GM18498 (cell line): ENCODE results near the gene NF1.
"Not testable (repeated sequence)": the region's sequence is repeated elsewhere in the genome, so short reads cannot be mapped to it uniquely, and the experiment has no call there.

Experiments
- ATAC-seq: cut with Tn5 transposase; IDR thresholded peaks from one replicate; pipeline ENCODE4 v1.9.1; 2021; ENCODE audit warnings: mild to moderate bottlenecking, moderate library complexity; ENCODE audit not compliant: unreplicated experiment

Gene NF1

GRCh38 chr17:31251105-31251969 lies 156.6 kb downstream of the NF1 start:
- no peak for ATAC-seq

GRCh38 chr17:31251970-31252328 lies 157.2 kb downstream of the NF1 start:
- no peak for ATAC-seq

GRCh38 chr17:31252741-31253140 lies 158.0 kb downstream of the NF1 start:
- no peak for ATAC-seq

GRCh38 chr17:31254654-31255053 lies 159.9 kb downstream of the NF1 start:
- ATAC-seq = no peak

- ATAC-seq = no peak
Observed at GRCh38 chr17:31256936-31257335, 162.2 kb downstream of the NF1 start.

GRCh38 chr17:31260151-31260550 lies 165.4 kb downstream of the NF1 start:
- ATAC-seq = no peak

GRCh38 chr17:31261601-31262000 lies 166.8 kb downstream of the NF1 start:
- ATAC-seq = no peak

- ATAC-seq = not testable (repeated sequence)
Observed at GRCh38 chr17:31262923-31263322, 168.1 kb downstream of the NF1 start.

- no peak for ATAC-seq
Observed at GRCh38 chr17:31266042-31266441, 171.3 kb downstream of the NF1 start.

- ATAC-seq = no peak
Observed at GRCh38 chr17:31269036-31269577, 174.3 kb downstream of the NF1 start.

- no peak for ATAC-seq
Observed at GRCh38 chr17:31269578-31269983, 174.8 kb downstream of the NF1 start.

GRCh38 chr17:31272236-31272635 lies 177.5 kb downstream of the NF1 start:
- ATAC-seq = no peak

GRCh38 chr17:31272803-31273202 lies 178.0 kb downstream of the NF1 start:
- ATAC-seq = no peak

GRCh38 chr17:31273516-31273915 lies 178.7 kb downstream of the NF1 start:
- no peak for ATAC-seq

GRCh38 chr17:31274252-31274651 lies 179.5 kb downstream of the NF1 start:
- no peak for ATAC-seq

GRCh38 chr17:31275116-31275515 lies 180.3 kb downstream of the NF1 start:
- ATAC-seq = no peak

- no peak for ATAC-seq
Observed at GRCh38 chr17:31279401-31279800, 184.6 kb downstream of the NF1 start.

GRCh38 chr17:31281061-31281460 lies 186.3 kb downstream of the NF1 start:
- ATAC-seq = no peak

GRCh38 chr17:31283841-31284240 lies 189.1 kb downstream of the NF1 start:
- no peak for ATAC-seq

GRCh38 chr17:31286587-31286986 lies 191.8 kb downstream of the NF1 start:
- no peak for ATAC-seq

- ATAC-seq = not testable (repeated sequence)
Observed at GRCh38 chr17:31287932-31288331, 193.2 kb downstream of the NF1 start.

GRCh38 chr17:31289790-31290189 lies 195.0 kb downstream of the NF1 start:
- no peak for ATAC-seq

GRCh38 chr17:31291820-31292219 lies 197.0 kb downstream of the NF1 start:
- ATAC-seq = no peak
